ENCODE measurements around the gene DRC3.

The DRC3 gene

GRCh38 chr17:17942846-17943245, 29.8 kb upstream of the DRC3 start:
- H2BK120ac ChIP-seq (ENCODE audit: low read depth, low read length), result no peak overlapping the region
- no peak overlapping the region for H3K4me3 ChIP-seq (ENCODE audit: low read length in 2 of 2)
- DNase-seq (ENCODE audit: low spot score), result no peak
- no peak overlapping the region for H3K18ac ChIP-seq (ENCODE audit: low read length)
- H2BK12ac ChIP-seq (ENCODE audit: low read length), result no peak overlapping the region
- H4K8ac ChIP-seq (ENCODE audit: low read depth, low read length), result no peak overlapping the region
- H3K23ac ChIP-seq (ENCODE audit: low read depth, low read length, poor library complexity), result no peak overlapping the region
- peaks cover 15 to 41% of the 10 kb centered on the region in 2 donors for H3K4me1 ChIP-seq (ENCODE audit: control insufficient read depth in 2 of 2, insufficient read depth in 1 of 2, low read depth in 1 of 2, low read length in 2 of 2)
- no peaks in the 10 kb centered on the region for H3K9me3 ChIP-seq (replicated peaks in 1 of 2; ENCODE audit: control insufficient read depth in 2 of 2, insufficient read depth in 1 of 2, low read depth in 1 of 2, low read length in 2 of 2)
- no peak overlapping the region for H3K14ac ChIP-seq (ENCODE audit: low read length)
- no peak overlapping the region for H2AFZ ChIP-seq (ENCODE audit: low read length)
- H2BK15ac ChIP-seq (ENCODE audit: low read length), result no peak overlapping the region
- no peak overlapping the region for H3K4me2 ChIP-seq (ENCODE audit: insufficient read depth, low read length, poor library complexity, severe bottlenecking)
- H3K4ac ChIP-seq (ENCODE audit: low read length), result no peak overlapping the region
- no peak overlapping the region for H4K91ac ChIP-seq (ENCODE audit: low read depth, low read length, poor library complexity)
- H2BK5ac ChIP-seq (ENCODE audit: low read length), result no peak overlapping the region
- no peaks in the 10 kb centered on the region for H3K79me1 ChIP-seq (ENCODE audit: low read depth, low read length)
- H3K27me3 ChIP-seq (ENCODE audit: control insufficient read depth in 3 of 3, insufficient read depth in 3 of 3, low read depth in 1 of 3, low read length in 3 of 3), result no peaks in the 10 kb centered on the region
- no peak overlapping the region for H2AK5ac ChIP-seq (ENCODE audit: low read depth, low read length)
- H3K27ac ChIP-seq (replicated peaks; ENCODE audit: low read length), result peak overlapping the region; percentile 29
- no peak overlapping the region for H3K9ac ChIP-seq (ENCODE audit: low read depth, low read length, poor library complexity)
- H3K36me3 ChIP-seq (replicated peaks in 1 of 2; ENCODE audit: control insufficient read depth in 2 of 2, insufficient read depth in 2 of 2, low read length in 2 of 2), result no peaks in the 10 kb centered on the region

DNA sequence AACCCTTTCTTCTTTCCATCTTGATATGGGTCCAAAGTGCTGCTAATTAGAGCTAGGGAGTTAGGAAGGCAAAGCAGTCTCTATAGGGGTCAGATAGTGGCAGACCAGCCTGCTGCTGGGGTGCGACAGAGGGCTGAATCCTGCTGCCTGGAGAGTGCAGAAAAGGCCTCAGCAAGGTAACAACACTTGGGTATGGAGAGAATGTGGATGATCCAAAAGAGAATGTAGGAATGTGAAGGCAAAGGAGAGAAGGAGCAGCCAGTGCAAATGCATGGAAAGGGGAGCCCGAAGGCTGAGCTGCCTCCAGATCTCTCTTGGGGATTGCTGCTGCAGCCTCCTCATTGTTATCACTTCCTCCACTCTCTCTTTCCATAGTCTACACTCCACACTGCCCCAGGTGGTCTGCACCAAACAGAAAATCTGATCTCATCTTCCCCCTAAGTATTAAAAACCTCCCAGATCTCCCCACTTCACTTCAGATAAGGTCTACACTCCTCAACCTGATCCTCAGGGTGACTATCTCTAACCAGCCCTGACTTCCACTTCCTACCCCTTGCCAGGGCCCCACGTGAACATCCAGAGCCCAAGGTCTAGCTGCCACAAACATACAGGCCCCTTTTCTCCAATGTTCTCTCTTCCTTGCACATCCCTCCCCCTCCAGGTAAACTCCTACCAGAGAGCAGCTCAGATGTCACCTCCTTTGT, 29.2 kb upstream of the DRC3 start:
- Histone ChIP-seq H2BK5ac (ENCODE audit: low read length) (no peak overlapping the region), H3K9ac (ENCODE audit: low read depth, low read length, poor library complexity) (no peak overlapping the region), H3K79me1 (ENCODE audit: low read depth, low read length) (no peaks in the 10 kb centered on the region), H2AK5ac (ENCODE audit: low read depth, low read length) (no peak overlapping the region), H2BK120ac (ENCODE audit: low read depth, low read length) (no peak overlapping the region), H3K4ac (ENCODE audit: low read length) (no peak overlapping the region), H2AFZ (ENCODE audit: low read length) (no peak overlapping the region), H3K36me3 (replicated peaks in 1 of 2; ENCODE audit: control insufficient read depth in 2 of 2, insufficient read depth in 2 of 2, low read length in 2 of 2) (no peaks in the 10 kb centered on the region), H3K9me3 (replicated peaks in 1 of 2; ENCODE audit: control insufficient read depth in 2 of 2, insufficient read depth in 1 of 2, low read depth in 1 of 2, low read length in 2 of 2) (no peaks in the 10 kb centered on the region), H3K27me3 (ENCODE audit: control insufficient read depth in 3 of 3, insufficient read depth in 3 of 3, low read depth in 1 of 3, low read length in 3 of 3) (no peaks in the 10 kb centered on the region), H2BK15ac (ENCODE audit: low read length) (no peak overlapping the region), H3K4me2 (ENCODE audit: insufficient read depth, low read length, poor library complexity, severe bottlenecking) (no peak overlapping the region), H3K4me1 (ENCODE audit: control insufficient read depth in 2 of 2, insufficient read depth in 1 of 2, low read depth in 1 of 2, low read length in 2 of 2) (peaks cover 14 to 37% of the 10 kb centered on the region in 2 donors), H3K27ac (replicated peaks; ENCODE audit: low read length) (peak overlapping the region; percentile 29), H4K8ac (ENCODE audit: low read depth, low read length) (no peak overlapping the region), H3K14ac (ENCODE audit: low read length) (no peak overlapping the region), H2BK12ac (ENCODE audit: low read length) (no peak overlapping the region), H4K91ac (ENCODE audit: low read depth, low read length, poor library complexity) (no peak overlapping the region), H3K4me3 (ENCODE audit: low read length in 2 of 2) (no peak overlapping the region), H3K23ac (ENCODE audit: low read depth, low read length, poor library complexity) (no peak overlapping the region), H3K18ac (ENCODE audit: low read length) (no peak overlapping the region)
- no CpG with 5 or more reads among the region's 3 CpGs for WGBS, 2 donors (ENCODE audit: extremely low coverage in 2 of 2, insufficient read length in 2 of 2, insufficient replicate concordance in 1 of 2)
- no peak for DNase-seq (ENCODE audit: low spot score)

- Histone ChIP-seq H3K4me2 (ENCODE audit: insufficient read depth, low read length, poor library complexity, severe bottlenecking) (no peak overlapping the region), H3K18ac (ENCODE audit: low read length) (no peak overlapping the region), H2BK15ac (ENCODE audit: low read length) (no peak overlapping the region), H2AK5ac (ENCODE audit: low read depth, low read length) (no peak overlapping the region), H2BK120ac (ENCODE audit: low read depth, low read length) (no peak overlapping the region), H2BK5ac (ENCODE audit: low read length) (no peak overlapping the region), H3K23ac (ENCODE audit: low read depth, low read length, poor library complexity) (no peak overlapping the region), H2BK12ac (ENCODE audit: low read length) (no peak overlapping the region), H3K27ac (replicated peaks; ENCODE audit: low read length) (no peak overlapping the region), H3K4me3 (ENCODE audit: low read length in 2 of 2) (no peak overlapping the region), H4K8ac (ENCODE audit: low read depth, low read length) (no peak overlapping the region), H3K4ac (ENCODE audit: low read length) (no peak overlapping the region), H3K14ac (ENCODE audit: low read length) (no peak overlapping the region), H2AFZ (ENCODE audit: low read length) (no peak overlapping the region), H3K9ac (ENCODE audit: low read depth, low read length, poor library complexity) (no peak overlapping the region), H3K9me3 (replicated peaks in 1 of 2; ENCODE audit: control insufficient read depth in 2 of 2, insufficient read depth in 1 of 2, low read depth in 1 of 2, low read length in 2 of 2) (no peaks in the 10 kb centered on the region), H3K79me1 (ENCODE audit: low read depth, low read length) (no peaks in the 10 kb centered on the region), H4K91ac (ENCODE audit: low read depth, low read length, poor library complexity) (no peak overlapping the region), H3K4me1 (ENCODE audit: control insufficient read depth in 2 of 2, insufficient read depth in 1 of 2, low read depth in 1 of 2, low read length in 2 of 2) (peaks cover 14 to 37% of the 10 kb centered on the region in 2 donors), H3K27me3 (ENCODE audit: control insufficient read depth in 3 of 3, insufficient read depth in 3 of 3, low read depth in 1 of 3, low read length in 3 of 3) (no peaks in the 10 kb centered on the region), H3K36me3 (replicated peaks in 1 of 2; ENCODE audit: control insufficient read depth in 2 of 2, insufficient read depth in 2 of 2, low read length in 2 of 2) (no peaks in the 10 kb centered on the region)
- no CpG with 5 or more reads among the region's 7 CpGs for WGBS, 2 donors (ENCODE audit: extremely low coverage in 2 of 2, insufficient read length in 2 of 2, insufficient replicate concordance in 1 of 2)
- DNase-seq (ENCODE audit: low spot score), result no peak
These were observed 28.4 kb upstream of the DRC3 start for GRCh38 chr17:17944242-17944641.

GRCh38 chr17:17944743-17945142, 27.9 kb upstream of the DRC3 start:
- H3K79me1 ChIP-seq (ENCODE audit: low read depth, low read length), result no peaks in the 10 kb centered on the region
- no peak overlapping the region for H3K14ac ChIP-seq (ENCODE audit: low read length)
- H3K9ac ChIP-seq (ENCODE audit: low read depth, low read length, poor library complexity), result no peak overlapping the region
- H3K4me3 ChIP-seq (ENCODE audit: low read length in 2 of 2), result no peak overlapping the region
- no peaks in the 10 kb centered on the region for H3K36me3 ChIP-seq (replicated peaks in 1 of 2; ENCODE audit: control insufficient read depth in 2 of 2, insufficient read depth in 2 of 2, low read length in 2 of 2)
- H3K9me3 ChIP-seq (replicated peaks in 1 of 2; ENCODE audit: control insufficient read depth in 2 of 2, insufficient read depth in 1 of 2, low read depth in 1 of 2, low read length in 2 of 2), result no peaks in the 10 kb centered on the region
- H3K4me1 ChIP-seq (ENCODE audit: control insufficient read depth in 2 of 2, insufficient read depth in 1 of 2, low read depth in 1 of 2, low read length in 2 of 2), result peaks cover 14 to 37% of the 10 kb centered on the region in 2 donors
- no peaks in the 10 kb centered on the region for H3K27me3 ChIP-seq (ENCODE audit: control insufficient read depth in 3 of 3, insufficient read depth in 3 of 3, low read depth in 1 of 3, low read length in 3 of 3)
- H2BK12ac ChIP-seq (ENCODE audit: low read length), result no peak overlapping the region
- no peak overlapping the region for H2BK120ac ChIP-seq (ENCODE audit: low read depth, low read length)
- H3K4ac ChIP-seq (ENCODE audit: low read length), result no peak overlapping the region
- H2AK5ac ChIP-seq (ENCODE audit: low read depth, low read length), result no peak overlapping the region
- H2AFZ ChIP-seq (ENCODE audit: low read length), result no peak overlapping the region
- no peak overlapping the region for H3K27ac ChIP-seq (replicated peaks; ENCODE audit: low read length)
- H3K4me2 ChIP-seq (ENCODE audit: insufficient read depth, low read length, poor library complexity, severe bottlenecking), result no peak overlapping the region
- H4K91ac ChIP-seq (ENCODE audit: low read depth, low read length, poor library complexity), result no peak overlapping the region
- no peak overlapping the region for H3K18ac ChIP-seq (ENCODE audit: low read length)
- no peak overlapping the region for H2BK15ac ChIP-seq (ENCODE audit: low read length)
- WGBS, 2 donors (ENCODE audit: extremely low coverage in 2 of 2, insufficient read length in 2 of 2, insufficient replicate concordance in 1 of 2), result no CpG with 5 or more reads among the region's 11 CpGs
- no peak overlapping the region for H4K8ac ChIP-seq (ENCODE audit: low read depth, low read length)
- DNase-seq (ENCODE audit: low spot score), result no peak
- H3K23ac ChIP-seq (ENCODE audit: low read depth, low read length, poor library complexity), result no peak overlapping the region
- H2BK5ac ChIP-seq (ENCODE audit: low read length), result no peak overlapping the region

Data from neuronal stem cell (in vitro differentiated cells).